Muscle of leg (tissue), 11 donors: ENCODE measurements around the gene RHOT1. TPM values are rescaled to one million over a fixed set of nuclear protein-coding genes. Genes with fewer than 3 reads are reported as not detected.
"Not testable (repeated sequence)": the region's sequence is repeated elsewhere in the genome, so short reads cannot be mapped to it uniquely, and the experiment has no call there.

ENCODE experiments used
- DNase-seq: peaks from one replicate; pipeline ENCODE4 v3.0.0; 2013
- H3K27ac ChIP-seq: one replicate; pipeline ENCODE4 v1.5.1; 2013; ENCODE audit warnings: mild to moderate bottlenecking, low read length, control low read depth
- H3K27me3 ChIP-seq: one replicate; pipeline ENCODE4 v1.6.1; 2013; ENCODE audit warnings: low read length; ENCODE audit not compliant: control insufficient read depth, insufficient read depth
- H3K36me3 ChIP-seq: one replicate; pipeline ENCODE4 v1.6.1; 2013; ENCODE audit warnings: low read length; ENCODE audit not compliant: control insufficient read depth, insufficient read depth
- H3K4me1 ChIP-seq: one replicate; pipeline ENCODE4 v1.6.1; 2013; ENCODE audit warnings: low read length; ENCODE audit not compliant: control insufficient read depth, insufficient read depth
- H3K4me3 ChIP-seq: one replicate; pipeline ENCODE4 v1.5.1; 2013; ENCODE audit warnings: low read length, control low read depth
- H3K9me3 ChIP-seq: replicated peaks from 2 replicates; pipeline ENCODE4 v1.6.1; 2013; ENCODE audit warnings: low read depth, low read length; ENCODE audit not compliant: control insufficient read depth
- WGBS: methylation state at CpG from one replicate; pipeline ENCODE4 v1.1.5; 2013; ENCODE audit warnings: missing lambda C conversion rate; ENCODE audit not compliant: insufficient coverage; 5-methylcytosine and 5-hydroxymethylcytosine counted together
- polyA plus RNA-seq, 8 donors: library from polyadenylated mRNA; unstranded; fragments of 120-200 nt; gene quantifications; one replicate each; pipeline versions ENCODE4 v1.2.1 to v1.2.3, GENCODE V29; 2013; ENCODE audit warnings: inconsistent platforms in 1 of 8, low replicate concordance in 1 of 8; ENCODE audit not compliant: insufficient read length in 8 of 8, insufficient read depth in 1 of 8
- total RNA-seq: library from RNA; stranded (reverse); fragments of 120-200 nt; gene quantifications from one replicate; pipeline ENCODE4 v1.2.4, GENCODE V29; 2013

Gene RHOT1
- total and polyA plus RNA-seq, 9 donors, result 30.4 to 37.2 (median 31.7) TPM

GRCh38 chr17:32179526-32179925 lies 37.2 kb downstream of the RHOT1 start:
- H3K4me3 ChIP-seq, H3K27ac ChIP-seq, H3K9me3 ChIP-seq, H3K4me1 ChIP-seq, H3K27me3 ChIP-seq, DNase-seq: not testable (repeated sequence)
- over 99% methylated on average over 15 of the region's 25 CpGs for WGBS
- H3K36me3 ChIP-seq, result peaks cover 44% of the 10 kb centered on the region

GRCh38 chr17:32180262-32180661 lies 38.0 kb downstream of the RHOT1 start:
- peaks cover 40% of the 10 kb centered on the region for H3K36me3 ChIP-seq
- H3K4me1 ChIP-seq, H3K4me3 ChIP-seq, DNase-seq, H3K27me3 ChIP-seq, H3K9me3 ChIP-seq, H3K27ac ChIP-seq: not testable (repeated sequence)
- no CpG with 5 or more reads among the region's 2 CpGs for WGBS

DNA sequence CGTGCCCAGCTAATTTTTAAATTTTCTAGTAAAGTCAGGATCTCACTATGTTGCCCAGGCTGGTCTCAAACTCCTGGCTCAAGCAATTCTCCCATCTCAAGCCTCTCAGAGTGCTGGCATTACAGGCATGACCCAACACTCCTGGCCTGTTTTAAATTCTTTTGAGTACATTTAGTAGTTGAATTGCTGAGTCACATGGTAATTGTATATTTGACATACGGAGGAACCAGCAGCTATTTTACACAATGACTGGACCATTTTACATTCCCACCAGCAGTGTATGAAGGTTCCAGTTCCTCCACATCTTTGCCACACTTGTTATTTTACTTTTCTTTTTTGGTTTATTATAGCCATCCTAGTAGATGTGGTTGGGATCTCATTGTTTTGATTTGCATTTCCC lies 43.6 kb downstream of the RHOT1 start:
- DNase-seq, result no peak
- Histone ChIP-seq H3K36me3 (peaks cover 16% of the 10 kb centered on the region), H3K4me3 (no peak overlapping the region), H3K4me1 (no peaks in the 10 kb centered on the region), H3K27me3 (no peaks in the 10 kb centered on the region), H3K9me3 (no peaks in the 10 kb centered on the region), H3K27ac (no peak overlapping the region)
- WGBS, result 100% methylated on average over 1 of the region's 2 CpGs

DNA sequence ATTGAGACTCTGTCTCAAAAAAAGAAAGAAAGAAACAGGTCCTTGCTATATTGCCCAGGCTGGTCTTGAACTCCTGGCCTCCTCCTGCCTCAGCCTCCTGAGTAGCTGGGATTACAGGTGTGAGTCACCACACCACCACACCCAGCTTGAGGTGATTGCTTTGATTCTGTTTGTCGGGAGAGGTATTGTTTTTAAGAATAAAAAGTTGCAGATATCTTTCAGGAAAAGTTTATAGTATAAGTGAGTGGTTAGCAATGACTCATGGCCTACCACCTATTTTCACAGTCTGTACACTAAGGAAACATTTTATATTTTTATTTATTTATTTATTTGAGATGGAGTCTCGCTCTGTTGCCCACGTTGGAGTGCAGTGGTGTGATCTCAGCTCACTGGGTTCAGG lies 45.0 kb downstream of the RHOT1 start:
- DNase-seq, result no peak
- no peak overlapping the region for H3K4me3 ChIP-seq
- no peaks in the 10 kb centered on the region for H3K27me3 ChIP-seq
- H3K27ac ChIP-seq, result no peak overlapping the region
- H3K36me3 ChIP-seq, result peaks cover 15% of the 10 kb centered on the region
- 80% methylated on average over 1 of the region's 3 CpGs for WGBS
- H3K9me3 ChIP-seq, result no peaks in the 10 kb centered on the region
- H3K4me1 ChIP-seq, result no peaks in the 10 kb centered on the region

DNA sequence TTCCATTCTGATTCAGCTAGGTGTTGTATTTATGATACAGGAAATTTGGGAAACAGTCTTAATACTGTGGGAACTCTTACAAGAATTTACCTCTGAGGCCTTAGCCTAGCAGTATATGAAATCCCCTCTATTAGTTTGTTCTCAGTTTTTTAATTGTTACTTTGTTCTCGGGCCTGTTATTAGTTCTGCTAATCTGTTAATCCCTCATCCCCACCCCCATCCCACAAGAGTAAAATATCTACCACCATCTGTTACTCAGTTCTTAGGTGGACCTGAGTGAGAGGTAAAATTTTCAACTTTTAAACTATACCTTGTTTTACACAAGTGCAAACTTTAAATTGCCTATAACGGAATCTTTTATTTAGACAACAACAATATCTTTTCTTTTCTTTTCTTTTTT lies 47.0 kb downstream of the RHOT1 start:
- Histone ChIP-seq H3K4me3 (no peak overlapping the region), H3K36me3 (peaks cover 19% of the 10 kb centered on the region), H3K27ac (no peak overlapping the region), H3K4me1 (no peaks in the 10 kb centered on the region), H3K9me3 (no peaks in the 10 kb centered on the region), H3K27me3 (no peaks in the 10 kb centered on the region)
- DNase-seq, result no peak
- WGBS, result no CpG with 5 or more reads among the region's 2 CpGs

GRCh38 chr17:32191306-32191705 lies 49.0 kb downstream of the RHOT1 start:
- H3K27ac ChIP-seq, result no peak overlapping the region
- H3K36me3 ChIP-seq, result peaks cover 18% of the 10 kb centered on the region
- no peaks in the 10 kb centered on the region for H3K9me3 ChIP-seq
- DNase-seq, result no peak
- H3K4me1 ChIP-seq, result no peaks in the 10 kb centered on the region
- H3K27me3 ChIP-seq, result no peaks in the 10 kb centered on the region
- H3K4me3 ChIP-seq, result no peak overlapping the region

GRCh38 chr17:32192379-32192778 lies 50.1 kb downstream of the RHOT1 start:
- Histone ChIP-seq H3K27ac (no peak overlapping the region), H3K36me3 (peaks cover 27% of the 10 kb centered on the region), H3K9me3 (no peaks in the 10 kb centered on the region), H3K27me3 (no peaks in the 10 kb centered on the region), H3K4me1 (no peaks in the 10 kb centered on the region), H3K4me3 (no peak overlapping the region)
- WGBS, result 85% methylated on average over 5 of the region's 6 CpGs
- no peak for DNase-seq

GRCh38 chr17:32197987-32198386 lies 55.7 kb downstream of the RHOT1 start:
- Histone ChIP-seq H3K4me1 (no peaks in the 10 kb centered on the region), H3K4me3 (no peak overlapping the region), H3K9me3 (no peaks in the 10 kb centered on the region), H3K27ac (no peak overlapping the region), H3K36me3 (peaks cover 41% of the 10 kb centered on the region), H3K27me3 (no peaks in the 10 kb centered on the region)
- WGBS, result 100% methylated on average over 1 of the region's 1 CpG
- no peak for DNase-seq

- H3K27ac ChIP-seq, result no peak overlapping the region
- no peak for DNase-seq
- no CpG with 5 or more reads among the region's 2 CpGs for WGBS
- H3K4me3 ChIP-seq, result no peak overlapping the region
- H3K9me3 ChIP-seq, result no peaks in the 10 kb centered on the region
- H3K4me1 ChIP-seq, result no peaks in the 10 kb centered on the region
- H3K27me3 ChIP-seq, result no peaks in the 10 kb centered on the region
- peaks cover 12% of the 10 kb centered on the region for H3K36me3 ChIP-seq
Measured at GRCh38 chr17:32206861-32207260, 64.6 kb downstream of the RHOT1 start.

GRCh38 chr17:32208436-32208835 lies 66.1 kb downstream of the RHOT1 start:
- peaks cover 18% of the 10 kb centered on the region for H3K36me3 ChIP-seq
- H3K4me1 ChIP-seq, result no peaks in the 10 kb centered on the region
- H3K27me3 ChIP-seq, result no peaks in the 10 kb centered on the region
- H3K4me3 ChIP-seq, result no peak overlapping the region
- no peaks in the 10 kb centered on the region for H3K9me3 ChIP-seq
- no peak overlapping the region for H3K27ac ChIP-seq
- no peak for DNase-seq

DNA sequence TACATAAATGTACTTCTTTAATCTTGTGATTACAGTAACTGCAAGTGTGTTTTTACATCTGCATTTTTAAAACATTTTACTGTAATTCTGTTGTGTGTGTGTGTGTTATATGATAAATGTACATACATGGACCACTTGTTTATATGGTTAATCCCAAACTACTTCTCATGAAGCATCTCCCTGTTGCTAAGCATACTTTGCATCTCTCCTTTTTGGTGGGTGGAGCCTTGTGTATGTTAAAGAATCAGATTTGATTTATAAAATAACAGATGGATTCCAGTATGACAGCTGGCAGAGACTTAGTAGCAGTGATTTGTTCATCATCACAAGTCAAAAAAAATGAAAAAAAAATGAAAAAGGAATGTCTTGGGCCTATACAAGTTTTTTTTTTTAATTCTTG lies 67.3 kb downstream of the RHOT1 start:
- Histone ChIP-seq H3K36me3 (peaks cover 18% of the 10 kb centered on the region), H3K27ac (no peak overlapping the region), H3K4me3 (no peak overlapping the region), H3K27me3 (no peaks in the 10 kb centered on the region), H3K9me3 (no peaks in the 10 kb centered on the region), H3K4me1 (no peaks in the 10 kb centered on the region)
- no peak for DNase-seq
